IMR-90 (cell line): ENCODE results near the gene ST14. TPM values are rescaled to one million over a fixed set of nuclear protein-coding genes. Genes with fewer than 3 reads are reported as not detected.
"Not testable (repeated sequence)": the region's sequence is repeated elsewhere in the genome, so short reads cannot be mapped to it uniquely, and the experiment has no call there.

Experiments used
- ATAC-seq: fragments of 200-7000 bp; cut with Tn5 transposase; 2 replicates; pipeline ENCODE4 v1.9.1; 2020; ENCODE audit warnings: low read depth, mild to moderate bottlenecking, moderate library complexity
- BruUV-seq: library from RNA; stranded (reverse); fragments of 400-500 nt; replicated peaks from 2 replicates; lab custom pipeline; 2021; lab: Mats Ljungman, UMichigan
- CTCF ChIA-PET: fragments of 300-600 bp; formaldehyde crosslinking; extraction: SDS; loops from one replicate; lab custom pipeline; 2021; ENCODE audit warnings: antibody characterized with exemption; lab: Yijun Ruan, JAX
- POLR2A ChIA-PET: fragments of 300-600 bp; sonication (Branson Sonifier 250); formaldehyde crosslinking; loops from one replicate; lab custom pipeline; 2022; ENCODE audit warnings: antibody characterized with exemption; ENCODE audit not compliant: unreplicated experiment; lab: Charles Lee
- DNase-seq: peaks from one replicate; pipeline ENCODE4 v3.0.0; 2013
- H2AFZ ChIP-seq: replicated peaks from 2 replicates; pipeline ENCODE3; 2013; ENCODE audit warnings: low read length, mild to moderate bottlenecking; ENCODE audit not compliant: poor library complexity
- H2AK5ac ChIP-seq: 2 replicates; pipeline ENCODE4 v1.6.1; 2013; ENCODE audit warnings: low read depth, low read length, inconsistent platforms
- H2AK9ac ChIP-seq: replicated peaks from 2 replicates; pipeline ENCODE3; 2013; ENCODE audit warnings: mild to moderate bottlenecking, low read depth, low read length, moderate library complexity; ENCODE audit not compliant: poor library complexity
- H2BK120ac ChIP-seq: 2 replicates; pipeline ENCODE4 v1.6.1; 2013; ENCODE audit warnings: low read depth, low read length, inconsistent platforms
- H2BK15ac ChIP-seq: 3 replicates; pipeline ENCODE4 v1.6.1; 2013; ENCODE audit warnings: low read depth, low read length, inconsistent platforms
- H2BK20ac ChIP-seq: 2 replicates; pipeline ENCODE4 v1.6.1; 2013; ENCODE audit warnings: low read depth, mild to moderate bottlenecking, inconsistent platforms, low read length, moderate library complexity
- H2BK5ac ChIP-seq: 2 replicates; pipeline ENCODE4 v1.6.1; 2013; ENCODE audit warnings: mild to moderate bottlenecking, low read depth, low read length, inconsistent platforms; ENCODE audit not compliant: poor library complexity, severe bottlenecking
- H3K14ac ChIP-seq: replicated peaks from 2 replicates; pipeline ENCODE4 v1.6.1; 2013; ENCODE audit warnings: low read depth, low read length, inconsistent platforms
- H3K18ac ChIP-seq: 2 replicates; pipeline ENCODE4 v1.6.1; 2013; ENCODE audit warnings: low read depth, low read length, control low read depth
- H3K23ac ChIP-seq: 2 replicates; pipeline ENCODE4 v1.6.1; 2013; ENCODE audit warnings: low read depth, low read length, inconsistent platforms
- H3K27ac ChIP-seq: 2 replicates; pipeline ENCODE4 v1.5.1; 2013; ENCODE audit warnings: mild to moderate bottlenecking, control low read depth, low read length; ENCODE audit not compliant: insufficient read depth
- H3K27me3 ChIP-seq: 2 replicates; pipeline ENCODE4 v1.6.1; 2013; ENCODE audit warnings: low read length; ENCODE audit not compliant: control insufficient read depth, insufficient read depth
- H3K36me3 ChIP-seq: 2 replicates; pipeline ENCODE4 v1.6.1; 2013; ENCODE audit warnings: low read length, mixed read lengths; ENCODE audit not compliant: control insufficient read depth, insufficient read depth
- H3K4ac ChIP-seq: 2 replicates; pipeline ENCODE4 v1.6.1; 2013; ENCODE audit warnings: low read depth, low read length, inconsistent platforms
- H3K4me1 ChIP-seq: 2 replicates; pipeline ENCODE4 v1.6.1; 2013; ENCODE audit warnings: low read length, mixed read lengths; ENCODE audit not compliant: control insufficient read depth, insufficient read depth
- H3K4me2 ChIP-seq: 2 replicates; pipeline ENCODE4 v1.6.1; 2013; ENCODE audit warnings: low read depth, mild to moderate bottlenecking, control low read depth, low read length, moderate library complexity
- H3K4me3 ChIP-seq: 2 replicates; pipeline ENCODE4 v1.5.1; 2013; ENCODE audit warnings: low read depth, mild to moderate bottlenecking, control low read depth, low read length, moderate library complexity; ENCODE audit not compliant: insufficient read depth
- H3K56ac ChIP-seq: 2 replicates; pipeline ENCODE4 v1.6.1; 2013; ENCODE audit warnings: low read length, inconsistent platforms; ENCODE audit not compliant: insufficient read depth; ENCODE audit errors: extremely low read depth
- H3K79me1 ChIP-seq, 2 experiments: 2 replicates each; pipeline ENCODE4 v1.6.1; 2013; ENCODE audit warnings: low read length in 2 of 2, inconsistent platforms in 1 of 2, low read depth in 1 of 2
- H3K9ac ChIP-seq: 2 replicates; pipeline ENCODE4 v1.6.1; 2013; ENCODE audit warnings: low read depth, low read length, control low read depth
- H3K9me1 ChIP-seq: 2 replicates; pipeline ENCODE4 v1.6.1; 2013; ENCODE audit warnings: low read length, inconsistent platforms; ENCODE audit not compliant: insufficient read depth
- H3K9me3 ChIP-seq: 2 replicates; pipeline ENCODE4 v1.6.1; 2013; ENCODE audit warnings: low read length; ENCODE audit not compliant: control insufficient read depth, insufficient read depth
- H4K20me1 ChIP-seq: 2 replicates; pipeline ENCODE4 v1.6.1; 2013; ENCODE audit warnings: low read length, inconsistent platforms; ENCODE audit not compliant: insufficient read depth
- H4K5ac ChIP-seq: 2 replicates; pipeline ENCODE4 v1.6.1; 2013; ENCODE audit warnings: mild to moderate bottlenecking, low read depth, low read length, control low read depth
- H4K8ac ChIP-seq, 2 experiments: 2 replicates each; pipeline ENCODE4 v1.6.1; 2013; ENCODE audit warnings: low read depth in 2 of 2, low read length in 2 of 2, control low read depth in 1 of 2, inconsistent platforms in 1 of 2
- H4K91ac ChIP-seq: 2 replicates; pipeline ENCODE4 v1.6.1; 2013; ENCODE audit warnings: low read depth, low read length, inconsistent platforms; ENCODE audit not compliant: insufficient read depth
- WGBS, 2 experiments: methylation state at CpG; one replicate each; pipeline versions ENCODE4 v1.1.5 to v1.1.7; 2013; ENCODE audit warnings: missing lambda C conversion rate in 2 of 2; ENCODE audit not compliant: insufficient read length in 1 of 2; ENCODE audit errors: extremely low coverage in 2 of 2; 5-methylcytosine and 5-hydroxymethylcytosine counted together
- dilution Hi-C: fragments of 300-500 bp; cut with HindIII; formaldehyde crosslinking; loops from one replicate; pipeline ENCODE4 v1.14.3; 2018; ENCODE audit warnings: low sequenced_read_pairs; ENCODE audit not compliant: unreplicated experiment
- in situ Hi-C: fragments of 300-500 bp; cut with MboI; formaldehyde crosslinking; loops from 3 replicates; pipeline ENCODE4 v1.14.3; 2019; ENCODE audit warnings: low sequenced_read_pairs, inconsistent platforms, mixed read lengths
- intact Hi-C: fragments of 100-400 bp; cut with micrococcal nuclease; formaldehyde crosslinking; loops from 2 replicates; pipeline ENCODE4 v1.10.0; 2022
- polyA plus RNA-seq, 3 experiments: library from polyadenylated mRNA; depleted of rRNA; stranded (reverse); fragments of >200 nt; gene quantifications; 2 replicates each; pipeline ENCODE4 v1.2.3, GENCODE V29; 2012; ENCODE audit warnings: low replicate concordance in 1 of 3
- total RNA-seq: library from RNA; depleted of rRNA; stranded (reverse); fragments of >200 nt; gene quantifications from 2 replicates; pipeline ENCODE4 v1.2.3, GENCODE V29; 2012

Gene ST14
- total and polyA plus RNA-seq, 2 of the 4 experiments (the other 2 are of a cell fraction) = not detected

DNA sequence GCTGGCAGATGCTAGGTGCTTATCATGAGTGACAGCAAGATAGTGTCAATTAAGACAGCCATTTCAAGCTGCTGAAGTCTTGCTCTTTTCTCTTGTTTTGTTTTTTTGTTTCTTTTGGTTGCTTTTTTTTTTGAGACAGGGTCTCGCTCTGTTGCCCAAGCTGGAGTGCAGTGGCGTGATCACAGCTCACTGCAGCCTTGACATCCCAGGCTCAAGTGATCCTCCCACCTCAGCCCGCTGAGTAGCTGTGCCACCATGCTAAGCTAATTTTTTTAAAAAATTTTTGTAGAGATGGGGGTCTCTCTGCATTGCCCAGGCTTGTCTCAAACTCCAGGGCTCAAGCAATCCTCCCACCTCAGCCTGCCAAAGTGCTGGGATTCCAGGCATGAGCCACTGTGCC lies 12.4 kb downstream of the ST14 start:
- H3K79me1 ChIP-seq, H3K9me3 ChIP-seq, H3K27me3 ChIP-seq, H3K4me2 ChIP-seq, H3K4me1 ChIP-seq, H3K9me1 ChIP-seq, H2BK15ac ChIP-seq, CTCF ChIA-PET, H2AK9ac ChIP-seq, H3K23ac ChIP-seq, H3K27ac ChIP-seq, POLR2A ChIA-PET, H2BK20ac ChIP-seq, H4K5ac ChIP-seq, H2AFZ ChIP-seq, H2BK5ac ChIP-seq, H3K18ac ChIP-seq, H3K4me3 ChIP-seq, DNase-seq, H4K91ac ChIP-seq, intact Hi-C loops, BruUV-seq, H3K4ac ChIP-seq, dilution Hi-C loops, H3K36me3 ChIP-seq, H4K8ac ChIP-seq, H3K56ac ChIP-seq, in situ Hi-C loops, H4K20me1 ChIP-seq, H2AK5ac ChIP-seq, ATAC-seq, H3K9ac ChIP-seq, H3K14ac ChIP-seq, H2BK120ac ChIP-seq: not testable (repeated sequence)
- no CpG with 5 or more reads among the region's 3 CpGs for WGBS, 2 experiments
